Activated T-cell treated with anti-CD3 and anti-CD28 coated beads, Interleukin-2, amount 50 U/mL, for 48 hours (primary cell): ENCODE results near the gene ADCY1.

Experiments
- DNase-seq, 2 experiments: peaks; one replicate each; pipeline ENCODE4 v3.0.0-alpha.2; 2020

Gene ADCY1

GRCh38 chr7:45626441-45627430 lies 52.6 kb downstream of the ADCY1 start:
- DNase-seq, result no peak

- no peak for DNase-seq
These were observed 53.7 kb downstream of the ADCY1 start for GRCh38 chr7:45627691-45628456.

- DNase-seq, result no peak
These were observed 57.4 kb downstream of the ADCY1 start for GRCh38 chr7:45631569-45631968.

GRCh38 chr7:45636733-45637132 lies 62.6 kb downstream of the ADCY1 start:
- no peak for DNase-seq

- DNase-seq, result no peak
These were observed 64.7 kb downstream of the ADCY1 start for GRCh38 chr7:45638916-45639315.

GRCh38 chr7:45642044-45642443 lies 67.9 kb downstream of the ADCY1 start:
- DNase-seq, result no peak

GRCh38 chr7:45643630-45644029 lies 69.5 kb downstream of the ADCY1 start:
- no peak for DNase-seq

GRCh38 chr7:45644237-45644636 lies 70.1 kb downstream of the ADCY1 start:
- no peak for DNase-seq

GRCh38 chr7:45645141-45645969 lies 71.2 kb downstream of the ADCY1 start:
- DNase-seq, result no peak

GRCh38 chr7:45646207-45646821 lies 72.1 kb downstream of the ADCY1 start:
- no peak for DNase-seq

- no peak for DNase-seq
These were observed 73.0 kb downstream of the ADCY1 start for GRCh38 chr7:45646996-45647825.

GRCh38 chr7:45647967-45648670 lies 74.0 kb downstream of the ADCY1 start:
- DNase-seq, result no peak

GRCh38 chr7:45648671-45648995 lies 74.5 kb downstream of the ADCY1 start:
- no peak for DNase-seq

GRCh38 chr7:45649560-45650346 lies 75.6 kb downstream of the ADCY1 start:
- no peak for DNase-seq

- no peak for DNase-seq
These were observed 76.5 kb downstream of the ADCY1 start for GRCh38 chr7:45650404-45651394.

- DNase-seq, result no peak
These were observed 77.4 kb downstream of the ADCY1 start for GRCh38 chr7:45651540-45651939.

GRCh38 chr7:45652630-45653029 lies 78.5 kb downstream of the ADCY1 start:
- no peak for DNase-seq

GRCh38 chr7:45653209-45653907 lies 79.2 kb downstream of the ADCY1 start:
- DNase-seq, result no peak
